Right lobe of liver (tissue), 6 donors: ENCODE data around the gene GAST. TPM values are rescaled to one million over a fixed set of nuclear protein-coding genes. Genes with fewer than 3 reads are reported as not detected.

Experiments used
- ATAC-seq, 4 donors: fragments of 200-7000 bp; cut with Tn5 transposase; one replicate each; pipeline ENCODE4 v1.9.1; 2020; ENCODE audit warnings: mild to moderate bottlenecking in 4 of 4, moderate library complexity in 4 of 4
- DNase-seq, 3 donors: peaks; one replicate each; pipeline ENCODE4 v3.0.0-alpha.2; 2020
- H3K27ac ChIP-seq, 3 donors: fragments of 200-600 bp; one replicate each; pipeline ENCODE4 v1.8.0; 2022
- H3K27me3 ChIP-seq, 2 donors: fragments of 200-600 bp; one replicate each; pipeline ENCODE4 v1.8.0; 2022
- H3K36me3 ChIP-seq, 4 donors: fragments of 200-600 bp; sonication (generic) in 1 of 4; one replicate each; pipeline versions ENCODE4 v1.5.1 to v1.8.0; 2017 to 2022; ENCODE audit warnings: control low read depth in 1 of 4
- H3K4me1 ChIP-seq, 4 donors: fragments of 200-600 bp; sonication (generic) in 1 of 4; one replicate each; pipeline versions ENCODE4 v1.5.1 to v1.8.0; 2017 to 2022; ENCODE audit warnings: control low read depth in 1 of 4
- H3K4me3 ChIP-seq, 3 donors: fragments of 200-600 bp; one replicate each; pipeline ENCODE4 v1.8.0; 2022
- H3K9me3 ChIP-seq, 4 donors: fragments of 200-600 bp; sonication (generic) in 1 of 4; one replicate each; pipeline versions ENCODE4 v1.5.1 to v1.8.0; 2017 to 2022; ENCODE audit warnings: control low read depth in 1 of 4
- POLR2A ChIP-seq: fragments of 450-650 bp; IDR thresholded peaks from one replicate; pipeline ENCODE4 v1.6.1; 2017; ENCODE audit warnings: antibody characterized with exemption, mild to moderate bottlenecking
- WGBS: methylation state at CpG from one replicate; pipeline ENCODE4 v1.1.6; 2018; ENCODE audit warnings: low coverage, low lambda C conversion rate; ENCODE audit not compliant: insufficient coverage; ENCODE audit errors: missing lambda C conversion rate; 5-methylcytosine and 5-hydroxymethylcytosine counted together
- intact Hi-C, 2 donors: fragments of 100-400 bp; cut with DNase I; formaldehyde crosslinking; loops; one replicate each; pipeline versions ENCODE4 v1.11.2 to v1.14.1; 2022
- total RNA-seq, 6 experiments: library from RNA; depleted of rRNA in 2 of 6; stranded (reverse); fragments of >200 nt in 2 of 6; fragmentation: NEBNext Ultra II Directional in 3 of 6; extraction: Animal tissue kit (Norgen Biotek cat#: 25700) in 3 of 6; gene quantifications; one replicate each; pipeline versions ENCODE4 v1.1.0 to v1.2.4, GENCODE V29; 2016 to 2023
- TF ChIP-seq, protein P1 (sequence below), 4 donors: fragments of 200-600 bp in 3 of 4; fragments of 450-650 bp in 1 of 4; IDR thresholded peaks; one replicate each; pipeline versions ENCODE4 v1.5.1 to v1.8.0; 2016 to 2022; ENCODE audit warnings: antibody characterized with exemption in 4 of 4, mild to moderate bottlenecking in 2 of 4
- donor health status: DM: no; HTN: yes; CAD: no.
- donor health status: DM: no; HTN: no; CAD: no.
- donor health status: DM: no; HTN: no; CAD: no.
- donor health status: DM: no; HTN: yes; CAD: no.
- donor health status: DM: no; HTN: yes; CAD: no.

Gene GAST
- total RNA-seq, 6 experiments from 2014 or later: not detected

DNA sequence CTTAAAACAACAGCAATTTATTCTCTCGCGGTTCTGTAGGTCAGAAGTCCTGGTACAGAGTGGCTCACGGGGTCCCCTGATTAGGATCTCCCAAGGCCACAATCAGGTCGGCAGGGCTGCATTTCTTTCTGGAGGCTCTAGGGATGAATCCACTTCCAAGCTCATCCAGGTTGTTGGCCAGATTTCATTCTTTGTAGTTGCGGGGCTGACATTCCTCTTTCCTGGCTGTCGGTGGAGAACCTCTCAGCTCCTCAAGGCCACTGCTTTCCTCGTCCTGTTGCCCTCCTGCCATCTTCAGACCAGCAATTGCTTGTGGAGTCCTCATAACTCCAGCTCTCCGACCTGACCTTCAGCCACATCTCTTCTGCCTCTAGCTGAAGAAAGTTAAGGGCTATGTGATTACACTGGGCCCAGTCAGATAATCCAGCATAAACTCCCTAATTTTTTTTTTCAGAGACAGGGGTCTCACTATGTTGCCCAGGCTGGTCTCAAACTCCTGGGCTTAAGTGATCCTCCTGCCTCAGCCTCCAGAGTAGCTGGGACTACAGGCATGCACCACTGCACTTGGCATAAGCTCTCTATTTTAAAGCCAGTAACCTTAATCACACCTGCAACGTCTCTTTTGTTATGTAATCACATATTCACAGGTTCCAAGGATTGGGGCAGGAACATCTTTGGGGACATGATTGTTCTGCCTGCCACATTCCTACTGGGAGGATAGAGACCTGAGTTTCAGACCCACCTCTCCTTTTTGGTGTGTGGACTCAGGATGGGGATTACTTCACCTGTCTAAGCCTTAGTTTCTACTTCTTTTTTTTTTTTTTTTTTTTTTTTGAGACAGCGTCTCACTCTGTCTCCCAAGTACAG, 4.1 kb upstream of the GAST start:
- intact Hi-C loops: loop anchor here in 1 of 2 donors (5.0 kb wide), 1 partner anchor 244 kb away; no protein-coding TSS in a partner anchor
- ATAC-seq (no peak), DNase-seq (no peak)
- H3K27ac ChIP-seq: no peak overlapping the region
- H3K9me3 ChIP-seq: no peaks in the 10 kb centered on the region
- no peak overlapping the region for H3K4me3 ChIP-seq
- no peaks in the 10 kb centered on the region for H3K27me3 ChIP-seq
- TF ChIP-seq, protein P1, sequence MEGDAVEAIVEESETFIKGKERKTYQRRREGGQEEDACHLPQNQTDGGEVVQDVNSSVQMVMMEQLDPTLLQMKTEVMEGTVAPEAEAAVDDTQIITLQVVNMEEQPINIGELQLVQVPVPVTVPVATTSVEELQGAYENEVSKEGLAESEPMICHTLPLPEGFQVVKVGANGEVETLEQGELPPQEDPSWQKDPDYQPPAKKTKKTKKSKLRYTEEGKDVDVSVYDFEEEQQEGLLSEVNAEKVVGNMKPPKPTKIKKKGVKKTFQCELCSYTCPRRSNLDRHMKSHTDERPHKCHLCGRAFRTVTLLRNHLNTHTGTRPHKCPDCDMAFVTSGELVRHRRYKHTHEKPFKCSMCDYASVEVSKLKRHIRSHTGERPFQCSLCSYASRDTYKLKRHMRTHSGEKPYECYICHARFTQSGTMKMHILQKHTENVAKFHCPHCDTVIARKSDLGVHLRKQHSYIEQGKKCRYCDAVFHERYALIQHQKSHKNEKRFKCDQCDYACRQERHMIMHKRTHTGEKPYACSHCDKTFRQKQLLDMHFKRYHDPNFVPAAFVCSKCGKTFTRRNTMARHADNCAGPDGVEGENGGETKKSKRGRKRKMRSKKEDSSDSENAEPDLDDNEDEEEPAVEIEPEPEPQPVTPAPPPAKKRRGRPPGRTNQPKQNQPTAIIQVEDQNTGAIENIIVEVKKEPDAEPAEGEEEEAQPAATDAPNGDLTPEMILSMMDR (IDR thresholded peaks at IDR 0.05): no peak
- TF ChIP-seq POLR2A: no peak
- no peaks in the 10 kb centered on the region for H3K4me1 ChIP-seq
- WGBS: 59% methylated on average over 8 of the region's 10 CpGs
- H3K36me3 ChIP-seq: no peaks in the 10 kb centered on the region

DNA sequence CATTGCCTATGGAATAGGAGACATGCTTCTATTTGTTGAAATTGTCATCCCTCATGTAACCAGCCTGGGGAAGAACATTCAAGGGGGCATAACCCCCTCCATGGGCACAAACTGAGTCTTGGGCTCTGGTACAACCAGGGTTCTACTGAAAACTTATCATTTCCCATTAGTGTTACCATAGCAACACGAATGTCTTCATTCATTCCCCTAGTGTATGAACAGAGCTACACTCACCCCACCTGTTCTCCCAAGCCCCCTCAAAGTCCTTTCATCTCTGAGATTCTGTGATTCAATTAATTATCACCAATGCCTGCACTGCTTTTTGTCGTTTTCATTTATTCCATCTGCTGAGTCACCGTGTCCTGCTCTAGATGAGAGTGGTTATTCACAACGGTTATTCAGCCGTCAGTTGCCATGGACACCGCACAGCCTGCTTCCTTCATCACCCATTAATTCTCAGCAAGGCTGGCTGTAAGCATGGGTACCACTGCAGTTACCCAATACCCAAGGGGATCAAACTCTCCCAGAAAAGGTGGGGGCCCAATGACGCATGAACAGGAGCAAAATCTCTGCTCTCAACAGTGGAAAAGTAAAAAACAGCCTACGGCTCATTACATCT, 1.6 kb upstream of the GAST start:
- ATAC-seq (no peak), DNase-seq (no peak)
- Histone ChIP-seq H3K4me1 (no peaks in the 10 kb centered on the region), H3K9me3 (no peaks in the 10 kb centered on the region), H3K4me3 (no peak overlapping the region), H3K27me3 (no peaks in the 10 kb centered on the region), H3K36me3 (no peaks in the 10 kb centered on the region), H3K27ac (no peak overlapping the region)
- no peak for TF ChIP-seq POLR2A
- TF ChIP-seq, protein P1 (IDR thresholded peaks at IDR 0.05): no peak
- WGBS: 62% methylated on average over 8 of the region's 8 CpGs
- intact Hi-C loops: no loop called here

DNA sequence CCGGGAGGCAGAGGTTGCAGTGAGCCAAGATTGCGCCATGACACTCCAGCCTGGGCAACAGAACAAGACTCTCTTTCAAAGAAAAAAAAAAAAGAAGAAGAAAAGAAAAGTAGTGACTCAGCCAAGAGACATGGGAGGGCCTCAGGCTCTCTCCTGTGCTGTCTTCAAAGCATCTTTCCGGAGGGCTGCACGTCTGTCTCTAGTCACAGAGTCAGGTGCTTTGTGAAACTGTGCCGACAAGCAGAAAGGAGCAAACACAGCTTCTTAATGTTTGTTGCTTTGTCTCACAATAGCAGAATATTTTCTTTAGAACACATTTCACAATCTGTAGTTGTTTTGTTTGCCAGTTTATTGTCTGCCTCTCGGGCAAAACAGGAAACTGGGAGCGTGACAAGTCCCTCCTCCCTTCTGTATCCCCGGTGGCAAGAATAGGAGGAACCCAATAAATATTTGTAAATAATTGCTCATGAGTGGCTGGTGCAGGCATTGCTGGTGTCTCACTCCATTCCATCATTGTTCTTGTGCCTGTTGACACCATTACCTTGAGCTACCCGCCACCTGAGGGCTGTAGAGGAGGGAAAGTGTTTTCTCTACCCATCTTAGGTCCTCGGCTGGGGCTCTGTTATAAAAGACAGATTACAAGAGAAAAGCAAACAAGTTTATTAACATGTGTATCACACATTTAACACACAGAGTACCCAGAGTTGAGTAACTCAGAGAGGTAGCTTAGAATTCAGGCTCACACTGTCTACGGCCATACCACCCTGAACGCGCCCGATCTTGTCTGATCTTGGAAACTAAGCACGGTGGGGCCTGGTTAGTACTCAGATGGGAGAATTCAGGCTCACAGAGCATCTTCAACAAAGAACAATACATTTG, 5.5 kb downstream of the GAST start:
- Histone ChIP-seq H3K36me3 (no peaks in the 10 kb centered on the region), H3K9me3 (no peaks in the 10 kb centered on the region), H3K27me3 (no peaks in the 10 kb centered on the region), H3K27ac (no peak overlapping the region), H3K4me1 (no peaks in the 10 kb centered on the region), H3K4me3 (no peak overlapping the region)
- TF ChIP-seq POLR2A: no peak
- TF ChIP-seq, protein P1 (IDR thresholded peaks at IDR 0.05): no peak
- DNase-seq (no peak), ATAC-seq (peak in 2 of 4 donors; percentile 16 to 28)
- intact Hi-C loops: no loop called here
- 63% methylated on average over 12 of the region's 15 CpGs for WGBS

DNA sequence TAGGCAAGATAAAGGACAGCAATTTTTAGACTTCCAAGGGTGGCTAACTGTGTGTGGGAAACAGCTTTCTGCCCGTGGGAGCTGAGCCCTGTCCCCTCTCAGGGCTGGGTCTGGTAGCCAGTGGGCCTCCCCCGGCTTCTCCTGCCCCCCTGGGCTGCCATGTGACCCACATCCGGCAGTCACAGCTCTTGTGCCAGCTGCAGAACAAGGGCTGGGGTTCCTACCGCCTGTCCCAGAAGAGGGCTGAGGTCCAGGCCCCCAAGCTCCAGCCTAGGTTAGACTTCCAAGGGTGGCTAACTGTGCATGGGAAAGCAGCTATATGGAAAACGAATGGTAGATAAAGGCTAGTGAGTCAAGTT, 6.1 kb downstream of the GAST start:
- no peaks in the 10 kb centered on the region for H3K27me3 ChIP-seq
- 30% methylated on average over 2 of the region's 5 CpGs for WGBS
- no peak overlapping the region for H3K4me3 ChIP-seq
- no peaks in the 10 kb centered on the region for H3K9me3 ChIP-seq
- H3K27ac ChIP-seq: no peak overlapping the region
- no peaks in the 10 kb centered on the region for H3K4me1 ChIP-seq
- TF ChIP-seq, protein P1 (IDR thresholded peaks at IDR 0.05): no peak
- TF ChIP-seq POLR2A: no peak
- intact Hi-C loops: no loop called here
- no peak for ATAC-seq
- H3K36me3 ChIP-seq: no peaks in the 10 kb centered on the region
- no peak for DNase-seq
